Tibial nerve (tissue), 4 donors: ENCODE measurements around the gene ZSCAN31. TPM values are rescaled to one million over a fixed set of nuclear protein-coding genes. Genes with fewer than 3 reads are reported as not detected.
"Not testable (repeated sequence)": the region's sequence is repeated elsewhere in the genome, so short reads cannot be mapped to it uniquely, and the experiment has no call there.

Experiments
- DNase-seq, 2 donors: peaks; one replicate each; pipeline ENCODE4 v3.0.0-alpha.2; 2019; ENCODE audit warnings: low spot score in 2 of 2
- H3K27ac ChIP-seq, 4 donors: fragments of 200-600 bp; sonication (generic) in 3 of 4; one replicate each; pipeline ENCODE4 v1.5.1; 2017 to 2019; ENCODE audit warnings: mild to moderate bottlenecking in 1 of 4
- H3K27me3 ChIP-seq, 2 donors: fragments of 200-600 bp; sonication (generic) in 1 of 2; one replicate each; pipeline versions ENCODE4 v1.5.1 to v1.6.0; 2017 to 2019
- H3K36me3 ChIP-seq, 3 donors: fragments of 200-600 bp; sonication (generic); one replicate each; pipeline ENCODE4 v1.5.1; 2018 to 2019
- H3K4me1 ChIP-seq, 4 donors: fragments of 200-600 bp; sonication (generic) in 3 of 4; one replicate each; pipeline ENCODE4 v1.5.1; 2017 to 2019
- H3K4me3 ChIP-seq, 4 donors: fragments of 200-600 bp; sonication (generic) in 3 of 4; one replicate each; pipeline ENCODE4 v1.5.1; 2017 to 2019; ENCODE audit warnings: mild to moderate bottlenecking in 1 of 4, moderate library complexity in 1 of 4
- H3K9me3 ChIP-seq, 4 donors: fragments of 200-600 bp; sonication (generic) in 3 of 4; one replicate each; pipeline ENCODE4 v1.5.1; 2017 to 2019
- CTCF ChIP-seq, 5 experiments: fragments of 200-600 bp in 3 of 5; fragments of 450-650 bp in 2 of 5; sonication (generic) in 3 of 5; IDR thresholded peaks; one replicate each; pipeline ENCODE4 v1.5.1; 2016 to 2019; ENCODE audit warnings: antibody characterized with exemption in 5 of 5, mild to moderate bottlenecking in 3 of 5, moderate library complexity in 2 of 5
- EP300 ChIP-seq, 2 donors: sonication (generic); formaldehyde crosslinking; IDR thresholded peaks; one replicate each; pipeline ENCODE4 v1.6.1; 2017; ENCODE audit warnings: antibody characterized with exemption in 2 of 2, mild to moderate bottlenecking in 1 of 2
- POLR2A ChIP-seq, 2 donors: fragments of 450-650 bp; IDR thresholded peaks; one replicate each; pipeline ENCODE4 v1.6.1; 2017; ENCODE audit warnings: antibody characterized with exemption in 2 of 2, mild to moderate bottlenecking in 2 of 2, moderate library complexity in 2 of 2
- WGBS, 2 donors: methylation state at CpG; one replicate each; pipeline ENCODE4 v1.1.5; 2018; 5-methylcytosine and 5-hydroxymethylcytosine counted together
- total RNA-seq, 4 donors: library from RNA; depleted of rRNA; stranded (reverse); fragments of >200 nt; gene quantifications; one replicate each; pipeline ENCODE4 v1.1.0, GENCODE V29; 2016

Gene ZSCAN31
- total RNA-seq, 4 donors from 2014 or later, result 6.3 to 12.8 (median 9.2) TPM

GRCh38 chr6:28315628-28316027, 20.3 kb downstream of the ZSCAN31 start:
- Histone ChIP-seq H3K4me1 (no peaks in the 10 kb centered on the region), H3K27ac (no peak overlapping the region), H3K36me3 (peaks cover 0 to 13% (median 0%) of the 10 kb centered on the region in 3 donors), H3K9me3 (peaks cover 0 to 10% (median 0%) of the 10 kb centered on the region in 4 donors), H3K4me3 (no peak overlapping the region), H3K27me3 (no peaks in the 10 kb centered on the region)
- 83 to 92% methylated on average over 3 of the region's 3 CpGs for WGBS, 2 donors
- no peak for DNase-seq
- TF ChIP-seq CTCF (IDR thresholded peaks at IDR 0.05) (no peak), POLR2A (IDR thresholded peaks at IDR 0.05) (no peak), EP300 (IDR thresholded peaks at IDR 0.05) (no peak)

GRCh38 chr6:28312939-28313338, 23.0 kb downstream of the ZSCAN31 start:
- TF ChIP-seq POLR2A (IDR thresholded peaks at IDR 0.05), result no peak
- TF ChIP-seq CTCF (IDR thresholded peaks at IDR 0.05), result no peak
- TF ChIP-seq EP300 (IDR thresholded peaks at IDR 0.05), result no peak
- WGBS, 2 donors, result 85 to 91% methylated on average over 23 of the region's 23 CpGs
- Histone ChIP-seq H3K36me3 (peaks cover 0 to 13% (median 0%) of the 10 kb centered on the region in 3 donors), H3K4me3 (no peak overlapping the region), H3K27me3 (no peaks in the 10 kb centered on the region), H3K9me3 (no peaks in the 10 kb centered on the region), H3K27ac (no peak overlapping the region), H3K4me1 (no peaks in the 10 kb centered on the region)
- no peak for DNase-seq

- Histone ChIP-seq H3K4me3 (no peak overlapping the region), H3K4me1 (no peaks in the 10 kb centered on the region), H3K27ac (no peak overlapping the region), H3K27me3 (no peaks in the 10 kb centered on the region), H3K36me3 (peaks cover 0 to 13% (median 0%) of the 10 kb centered on the region in 3 donors), H3K9me3 (peaks cover 0 to 6% (median 0%) of the 10 kb centered on the region in 4 donors)
- no peak for TF ChIP-seq CTCF (IDR thresholded peaks at IDR 0.05)
- TF ChIP-seq EP300 (IDR thresholded peaks at IDR 0.05), result no peak
- no peak for TF ChIP-seq POLR2A (IDR thresholded peaks at IDR 0.05)
- WGBS, 2 donors, result 75 to 78% methylated on average over 9 of the region's 9 CpGs
- DNase-seq, result no peak
These were observed 24.7 kb downstream of the ZSCAN31 start for GRCh38 chr6:28311139-28311823.

- H3K27ac ChIP-seq, H3K4me1 ChIP-seq, DNase-seq, H3K27me3 ChIP-seq, H3K4me3 ChIP-seq: not testable (repeated sequence)
- peaks cover 0 to 34% (median 0%) of the 10 kb centered on the region in 3 donors for H3K36me3 ChIP-seq
- H3K9me3 ChIP-seq, result peaks cover 0 to 12% (median 0%) of the 10 kb centered on the region in 4 donors
These were observed 29.6 kb downstream of the ZSCAN31 start for GRCh38 chr6:28306363-28306762.

- H3K36me3 ChIP-seq, result peaks cover 0 to 55% (median 0%) of the 10 kb centered on the region in 3 donors
- no peaks in the 10 kb centered on the region for H3K4me1 ChIP-seq
- H3K4me3 ChIP-seq, result no peak overlapping the region
- H3K27me3 ChIP-seq, result no peaks in the 10 kb centered on the region
- no peak for DNase-seq
- TF ChIP-seq POLR2A (IDR thresholded peaks at IDR 0.05) (no peak), EP300 (IDR thresholded peaks at IDR 0.05) (no peak), CTCF (IDR thresholded peaks at IDR 0.05) (no peak)
- no peak overlapping the region for H3K27ac ChIP-seq
- peaks cover 0 to 12% (median 0%) of the 10 kb centered on the region in 4 donors for H3K9me3 ChIP-seq
- 89 to 90% methylated on average over 3 of the region's 3 CpGs for WGBS, 2 donors
These were observed 32.4 kb downstream of the ZSCAN31 start for GRCh38 chr6:28303570-28303969.
